ENCODE measurements around the gene ANKRD23.

GRCh38 chr2:96885432-96886347 is 41.9 kb upstream of the ANKRD23 start:
- no peak for TF ChIP-seq GATA3 (IDR thresholded peaks at IDR 0.05; ENCODE audit: low read depth, low read length)
- TF ChIP-seq GATA2 (IDR thresholded peaks at IDR 0.05; ENCODE audit: low read depth, low read length): no peak
